ENCODE measurements around the gene PSMA6. TPM values are rescaled to one million over a fixed set of nuclear protein-coding genes. Genes with fewer than 3 reads are reported as not detected.
A peak's percentile ranks its signal among the peaks of the same experiment; 100 is the strongest.

Gene PSMA6
- total and polyA plus RNA-seq, 2 of the 13 experiments (the other 11 are each of a cell fraction or from before 2014, with no cell fraction given): 525 to 1,109 TPM

DNA sequence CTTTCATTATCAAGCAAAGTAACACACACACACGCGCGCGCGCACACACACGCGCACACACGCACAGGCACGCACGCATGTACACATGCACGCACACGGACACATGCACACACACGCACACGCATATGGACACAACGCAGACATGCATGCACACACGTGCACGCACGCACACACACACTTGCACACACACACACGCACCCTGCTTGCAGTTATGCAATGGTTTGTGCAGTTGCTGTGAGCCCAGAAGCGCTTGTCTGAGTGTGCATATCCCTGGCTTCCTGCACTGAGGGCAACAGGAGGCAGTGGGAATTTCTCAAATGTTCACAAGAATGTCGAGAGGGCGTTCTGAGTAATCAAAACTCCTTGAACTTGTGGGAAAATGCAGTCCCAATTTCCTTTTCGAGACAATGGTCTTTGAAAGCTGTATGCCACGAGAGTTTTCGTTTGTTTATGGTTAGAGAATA lies 70.8 kb downstream of the PSMA6 start (continued):
- TF ChIP-seq GPN1 (CRISPR knock-in tag; IDR thresholded peaks at IDR 0.05; ENCODE audit: borderline replicate concordance): peak; percentile 11; the same call in 1 of the 2 replicates
- no peak for TF ChIP-seq ARID2 (CRISPR knock-in tag; IDR thresholded peaks at IDR 0.05; ENCODE audit: borderline replicate concordance)
- TF ChIP-seq JARID2 (CRISPR knock-in tag; IDR thresholded peaks at IDR 0.05; ENCODE audit: insufficient replicate concordance): no peak
- TF ChIP-seq, protein P1, sequence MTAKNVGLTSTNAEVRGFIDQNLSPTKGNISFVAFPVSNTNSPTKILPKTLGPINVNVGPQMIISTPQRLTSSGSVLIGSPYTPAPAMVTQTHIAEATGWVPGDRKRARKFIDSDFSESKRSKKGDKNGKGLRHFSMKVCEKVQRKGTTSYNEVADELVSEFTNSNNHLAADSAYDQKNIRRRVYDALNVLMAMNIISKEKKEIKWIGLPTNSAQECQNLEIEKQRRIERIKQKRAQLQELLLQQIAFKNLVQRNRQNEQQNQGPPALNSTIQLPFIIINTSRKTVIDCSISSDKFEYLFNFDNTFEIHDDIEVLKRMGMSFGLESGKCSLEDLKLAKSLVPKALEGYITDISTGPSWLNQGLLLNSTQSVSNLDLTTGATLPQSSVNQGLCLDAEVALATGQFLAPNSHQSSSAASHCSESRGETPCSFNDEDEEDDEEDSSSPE (CRISPR knock-in tag; IDR thresholded peaks at IDR 0.05): no peak
- no peak for TF ChIP-seq ATF1 (CRISPR knock-in tag; IDR thresholded peaks at IDR 0.05)
- no peak for TF ChIP-seq ZNF776 (CRISPR knock-in tag; IDR thresholded peaks at IDR 0.05)
- no peak for TF ChIP-seq HNRNPUL1 (IDR thresholded peaks at IDR 0.05; ENCODE audit: low read depth, low read length)
- TF ChIP-seq, protein P2, sequence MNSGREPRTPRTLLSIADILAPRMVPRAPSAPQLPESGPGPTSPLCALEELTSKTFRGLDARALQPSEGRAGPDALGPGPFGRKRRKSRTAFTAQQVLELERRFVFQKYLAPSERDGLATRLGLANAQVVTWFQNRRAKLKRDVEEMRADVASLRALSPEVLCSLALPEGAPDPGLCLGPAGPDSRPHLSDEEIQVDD (CRISPR knock-in tag; IDR thresholded peaks at IDR 0.05; ENCODE audit: borderline replicate concordance): no peak
- no peak for TF ChIP-seq PHF5A (CRISPR knock-in tag; IDR thresholded peaks at IDR 0.05; ENCODE audit: low read depth, unreplicated experiment)
- TF ChIP-seq RXRA (CRISPR knock-in tag; IDR thresholded peaks at IDR 0.05): no peak; the same call in 1 of the 2 replicates
- TF ChIP-seq, protein P3, sequence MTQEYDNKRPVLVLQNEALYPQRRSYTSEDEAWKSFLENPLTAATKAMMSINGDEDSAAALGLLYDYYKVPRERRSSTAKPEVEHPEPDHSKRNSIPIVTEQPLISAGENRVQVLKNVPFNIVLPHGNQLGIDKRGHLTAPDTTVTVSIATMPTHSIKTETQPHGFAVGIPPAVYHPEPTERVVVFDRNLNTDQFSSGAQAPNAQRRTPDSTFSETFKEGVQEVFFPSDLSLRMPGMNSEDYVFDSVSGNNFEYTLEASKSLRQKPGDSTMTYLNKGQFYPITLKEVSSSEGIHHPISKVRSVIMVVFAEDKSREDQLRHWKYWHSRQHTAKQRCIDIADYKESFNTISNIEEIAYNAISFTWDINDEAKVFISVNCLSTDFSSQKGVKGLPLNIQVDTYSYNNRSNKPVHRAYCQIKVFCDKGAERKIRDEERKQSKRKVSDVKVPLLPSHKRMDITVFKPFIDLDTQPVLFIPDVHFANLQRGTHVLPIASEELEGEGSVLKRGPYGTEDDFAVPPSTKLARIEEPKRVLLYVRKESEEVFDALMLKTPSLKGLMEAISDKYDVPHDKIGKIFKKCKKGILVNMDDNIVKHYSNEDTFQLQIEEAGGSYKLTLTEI (CRISPR knock-in tag; conservative IDR thresholded peaks at IDR 0.05): no peak; the same call in 1 of the 2 replicates
- no peak for TF ChIP-seq ZNF138 (CRISPR knock-in tag; IDR thresholded peaks at IDR 0.05; ENCODE audit: low read depth)
- TF ChIP-seq SMAD3 (CRISPR knock-in tag; IDR thresholded peaks at IDR 0.05): no peak
- TF ChIP-seq SIN3B (IDR thresholded peaks at IDR 0.05; ENCODE audit: low read length): no peak
- TF ChIP-seq FOXK2 (IDR thresholded peaks at IDR 0.05): no peak
- TF ChIP-seq ZBTB1 (CRISPR knock-in tag; IDR thresholded peaks at IDR 0.05; ENCODE audit: borderline replicate concordance): no peak
- no peak for TF ChIP-seq NR2F2 (IDR thresholded peaks at IDR 0.05; ENCODE audit: borderline replicate concordance, low read depth)
- no peak for TF ChIP-seq GZF1 (CRISPR knock-in tag; IDR thresholded peaks at IDR 0.05)
- TF ChIP-seq CBX2 (IDR thresholded peaks at IDR 0.05; ENCODE audit: low read depth, low read length): 0 out of 2 replicates have a peak, but pooled peaks have one; percentile 50
- TF ChIP-seq CBX2 (CRISPR knock-in tag; IDR thresholded peaks at IDR 0.05; ENCODE audit: low read depth): no peak
- TF ChIP-seq, protein P4, sequence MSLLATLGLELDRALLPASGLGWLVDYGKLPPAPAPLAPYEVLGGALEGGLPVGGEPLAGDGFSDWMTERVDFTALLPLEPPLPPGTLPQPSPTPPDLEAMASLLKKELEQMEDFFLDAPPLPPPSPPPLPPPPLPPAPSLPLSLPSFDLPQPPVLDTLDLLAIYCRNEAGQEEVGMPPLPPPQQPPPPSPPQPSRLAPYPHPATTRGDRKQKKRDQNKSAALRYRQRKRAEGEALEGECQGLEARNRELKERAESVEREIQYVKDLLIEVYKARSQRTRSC (CRISPR knock-in tag; IDR thresholded peaks at IDR 0.05; ENCODE audit: low read depth): 0 out of 2 replicates have a peak, but pooled peaks have one; percentile 43
- TF ChIP-seq MEF2D (CRISPR knock-in tag; IDR thresholded peaks at IDR 0.05): no peak
